HG02588 (cell line): ENCODE results near the gene RET.
A peak's percentile ranks its signal among the peaks of the same experiment; 100 is the strongest.

Source experiments
- ATAC-seq: cut with Tn5 transposase; IDR thresholded peaks from one replicate; pipeline ENCODE4 v1.9.1; 2021; ENCODE audit warnings: mild to moderate bottlenecking, moderate library complexity; ENCODE audit not compliant: unreplicated experiment

The RET gene

DNA sequence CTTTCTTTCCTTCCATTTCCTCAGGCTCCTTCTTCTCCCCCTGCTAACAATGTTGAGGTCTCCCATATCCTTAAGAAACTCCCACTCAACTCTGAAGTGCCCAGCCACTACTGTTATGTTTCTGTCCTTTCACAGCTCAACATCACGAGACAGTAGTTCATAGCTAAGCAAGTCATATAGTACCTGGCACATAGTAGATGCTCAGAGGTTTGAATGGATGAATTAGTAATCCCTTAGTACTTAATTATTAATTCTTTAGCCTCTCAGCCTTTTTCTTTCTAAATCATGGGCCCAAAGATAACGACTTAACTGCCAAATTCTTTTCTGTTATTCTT, 84.0 kb downstream of the RET start:
- peak; percentile 77 for ATAC-seq

GRCh38 chr10:43162604-43163003, 85.7 kb downstream of the RET start:
- ATAC-seq: no peak

DNA sequence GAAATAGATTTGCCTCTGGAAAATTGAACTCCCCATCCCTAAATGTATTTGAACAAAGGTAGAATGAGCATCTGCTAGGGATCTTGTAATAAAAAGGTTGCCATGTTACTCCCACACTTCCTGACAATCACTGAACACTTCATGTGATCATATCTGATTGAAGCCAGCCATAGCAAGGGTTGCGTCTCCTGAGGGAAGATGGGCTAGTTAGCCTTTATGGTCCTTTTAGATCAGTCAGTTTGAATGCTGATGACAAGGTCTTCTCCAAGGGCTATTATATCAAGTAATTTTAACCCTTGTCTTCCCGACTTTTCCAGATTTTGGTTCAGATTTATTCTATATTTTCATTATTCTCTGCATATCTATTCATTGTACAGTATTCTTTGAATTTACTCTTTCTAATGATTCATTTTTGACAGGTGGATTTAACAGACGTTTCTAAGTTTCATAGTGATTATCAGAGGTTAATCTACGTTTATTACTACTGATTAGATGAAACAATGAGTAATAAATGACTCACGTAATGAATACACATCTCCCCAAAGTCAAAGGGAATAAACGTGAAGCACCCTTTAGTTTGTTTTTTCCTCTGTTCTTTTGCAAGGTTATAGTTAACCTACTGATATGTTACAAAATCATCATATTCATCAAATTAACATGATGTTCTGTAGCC, 89.5 kb downstream of the RET start:
- ATAC-seq: no peak

GRCh38 chr10:43166880-43167497, 90.1 kb downstream of the RET start:
- peak; percentile 85 for ATAC-seq

GRCh38 chr10:43167498-43167889, 90.6 kb downstream of the RET start:
- ATAC-seq: no peak

GRCh38 chr10:43170491-43170890, 93.6 kb downstream of the RET start:
- no peak for ATAC-seq

- no peak for ATAC-seq
These were observed 95.8 kb downstream of the RET start for GRCh38 chr10:43172645-43173044.

DNA sequence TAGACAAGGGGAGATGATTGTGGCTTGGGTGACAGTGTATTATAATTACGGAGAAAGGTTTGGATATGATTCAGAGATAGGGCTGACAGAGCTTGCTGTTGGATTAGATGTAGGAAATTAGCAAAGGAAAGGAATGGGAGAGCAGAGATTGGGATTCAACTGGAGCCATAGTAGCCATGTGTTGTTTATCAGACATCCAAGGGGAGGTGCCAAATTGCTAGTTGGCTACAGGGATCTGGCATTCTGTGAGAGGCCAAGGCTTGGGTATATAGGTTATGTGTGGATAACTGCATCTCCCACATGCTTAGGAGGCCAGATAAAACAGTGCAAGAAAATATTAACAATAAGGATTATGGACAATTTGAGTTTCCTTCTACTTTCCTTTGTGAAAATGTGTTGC, 96.3 kb downstream of the RET start:
- ATAC-seq: no peak

- ATAC-seq: no peak
These were observed 98.1 kb downstream of the RET start for GRCh38 chr10:43174969-43175368.

GRCh38 chr10:43176271-43176670, 99.4 kb downstream of the RET start:
- no peak for ATAC-seq

DNA sequence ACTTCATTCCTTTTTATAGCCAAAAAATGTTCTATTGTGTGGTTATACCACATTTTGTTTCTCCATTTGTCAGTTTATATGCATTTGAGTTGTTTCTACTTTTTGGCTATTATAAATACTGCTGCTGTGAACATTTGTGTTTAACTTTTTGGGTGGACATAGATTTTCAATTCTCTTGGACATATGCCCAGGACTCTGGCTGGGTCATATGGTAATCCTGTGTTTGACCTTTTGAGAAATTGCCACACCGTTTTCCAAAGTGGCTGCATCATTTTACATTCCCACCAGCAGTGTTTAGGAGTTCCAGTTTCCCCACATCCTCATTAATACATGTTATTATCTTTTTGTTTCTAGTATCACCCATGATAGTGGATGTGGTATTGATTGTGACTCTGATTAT, 100.7 kb downstream of the RET start:
- ATAC-seq: no peak
